GM18907 (cell line): ENCODE data around the gene SNTA1.
A peak's percentile ranks its signal among the peaks of the same experiment; 100 is the strongest.
"Not testable (repeated sequence)": the region's sequence is repeated elsewhere in the genome, so short reads cannot be mapped to it uniquely, and the experiment has no call there.

Experiments used
- ATAC-seq: cut with Tn5 transposase; IDR thresholded peaks from one replicate; pipeline ENCODE4 v1.9.1; 2021; ENCODE audit warnings: mild to moderate bottlenecking, moderate library complexity; ENCODE audit not compliant: unreplicated experiment

Gene SNTA1

GRCh38 chr20:33400812-33401183, 42.8 kb downstream of the SNTA1 start:
- ATAC-seq, result peak; percentile 30

GRCh38 chr20:33399924-33400323, 43.6 kb downstream of the SNTA1 start:
- no peak for ATAC-seq

GRCh38 chr20:33394718-33395117, 48.8 kb downstream of the SNTA1 start:
- no peak for ATAC-seq

- ATAC-seq, result no peak
Measured at GRCh38 chr20:33393609-33394008, 50.0 kb downstream of the SNTA1 start.

- no peak for ATAC-seq
Measured at GRCh38 chr20:33391722-33392415, 51.7 kb downstream of the SNTA1 start.

GRCh38 chr20:33389326-33389725, 54.2 kb downstream of the SNTA1 start:
- ATAC-seq, result not testable (repeated sequence)

- no peak for ATAC-seq
Measured at GRCh38 chr20:33388268-33388667, 55.3 kb downstream of the SNTA1 start.

- ATAC-seq, result no peak
Measured at GRCh38 chr20:33387177-33387576, 56.4 kb downstream of the SNTA1 start.

GRCh38 chr20:33386673-33387072, 56.9 kb downstream of the SNTA1 start:
- no peak for ATAC-seq

GRCh38 chr20:33377366-33377765, 66.2 kb downstream of the SNTA1 start:
- no peak for ATAC-seq

GRCh38 chr20:33373735-33374605, 69.6 kb downstream of the SNTA1 start:
- no peak for ATAC-seq

GRCh38 chr20:33372993-33373441, 70.5 kb downstream of the SNTA1 start:
- no peak for ATAC-seq

GRCh38 chr20:33370291-33370690, 73.3 kb downstream of the SNTA1 start:
- ATAC-seq, result no peak

- no peak for ATAC-seq
Measured at GRCh38 chr20:33362898-33363297, 80.7 kb downstream of the SNTA1 start.

- no peak for ATAC-seq
Measured at GRCh38 chr20:33359399-33360261, 83.9 kb downstream of the SNTA1 start.
